Right renal cortex interstitium (tissue), 3 donors: ENCODE measurements around the gene SAC3D1. TPM values are rescaled to one million over a fixed set of nuclear protein-coding genes. Genes with fewer than 3 reads are reported as not detected.
"Not testable (repeated sequence)": the region's sequence is repeated elsewhere in the genome, so short reads cannot be mapped to it uniquely, and the experiment has no call there.

ENCODE experiments used
- DNase-seq, 3 donors: peaks; one replicate each; pipeline ENCODE4 v3.0.0-alpha.2; 2013; ENCODE audit warnings: low read depth in 3 of 3, low spot score in 2 of 3
- polyA plus RNA-seq, 3 donors: library from polyadenylated mRNA; unstranded; fragments of 120-200 nt; gene quantifications; one replicate each; pipeline ENCODE4 v1.2.1, GENCODE V29; 2013; ENCODE audit not compliant: insufficient read length in 3 of 3

The SAC3D1 gene
- polyA plus RNA-seq, 3 donors, result 9.9 to 12.8 (median 10.6) TPM

GRCh38 chr11:65021509-65021908 is 19.5 kb upstream of the SAC3D1 start:
- DNase-seq, result no peak

- DNase-seq, result not testable (repeated sequence)
These were observed 17.5 kb upstream of the SAC3D1 start for GRCh38 chr11:65023502-65023901.

GRCh38 chr11:65026810-65027209 is 14.2 kb upstream of the SAC3D1 start:
- DNase-seq, result no peak

- DNase-seq, result peak; percentile 96
These were observed 13.6 kb upstream of the SAC3D1 start, which contains the start of gene SNX15 for GRCh38 chr11:65027213-65028067. Gene SNX15 (plus strand): TSS chr11:65027439. CDS start chr11:65027538, 99 bp downstream.

- DNase-seq, result no peak
These were observed 8.8 kb upstream of the SAC3D1 start for GRCh38 chr11:65032216-65032615.

GRCh38 chr11:65034423-65034822 is 6.6 kb upstream of the SAC3D1 start:
- no peak for DNase-seq

GRCh38 chr11:65035579-65035978 is 5.4 kb upstream of the SAC3D1 start:
- DNase-seq, result no peak

GRCh38 chr11:65036931-65037330 is 4.1 kb upstream of the SAC3D1 start:
- no peak for DNase-seq

DNA sequence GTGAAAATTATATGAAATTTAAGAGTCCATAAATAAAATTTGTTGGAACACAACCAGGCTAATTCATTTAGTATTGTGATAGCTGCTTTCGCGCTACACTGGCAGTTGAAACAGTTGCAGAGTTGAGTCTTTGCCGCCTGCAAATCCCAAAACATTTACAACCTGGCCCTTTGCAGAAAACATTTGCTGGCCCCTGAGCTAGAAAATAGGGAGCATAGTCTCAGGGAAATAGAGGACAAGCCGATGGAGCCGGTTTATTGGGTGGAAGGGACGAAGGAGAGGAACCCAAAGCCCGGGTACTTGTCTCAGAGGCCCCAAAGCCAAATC is 527 bp upstream of the SAC3D1 start:
- no peak for DNase-seq

DNA sequence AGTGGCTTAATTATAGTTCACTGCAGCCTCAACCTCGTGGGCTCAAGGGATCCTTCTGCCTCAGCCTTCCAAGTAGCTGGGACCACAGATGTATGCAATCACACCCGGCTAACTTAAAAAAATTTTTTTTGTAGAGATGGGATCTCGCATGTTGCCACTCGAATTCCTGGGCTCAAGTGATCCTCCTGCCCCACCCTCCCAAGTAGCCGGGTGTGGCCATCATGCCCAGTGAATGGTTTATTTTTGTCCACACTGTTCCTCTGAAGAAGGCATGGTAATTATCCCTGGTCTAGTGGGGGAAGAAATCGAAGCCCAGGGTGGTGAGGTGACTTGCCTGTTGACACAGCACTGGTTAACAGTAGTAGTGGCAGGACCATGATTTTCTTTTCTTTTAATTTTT is 1.9 kb downstream of the SAC3D1 start:
- no peak for DNase-seq

GRCh38 chr11:65043881-65044501 is 3.0 kb downstream of the SAC3D1 start:
- DNase-seq, result no peak

DNA sequence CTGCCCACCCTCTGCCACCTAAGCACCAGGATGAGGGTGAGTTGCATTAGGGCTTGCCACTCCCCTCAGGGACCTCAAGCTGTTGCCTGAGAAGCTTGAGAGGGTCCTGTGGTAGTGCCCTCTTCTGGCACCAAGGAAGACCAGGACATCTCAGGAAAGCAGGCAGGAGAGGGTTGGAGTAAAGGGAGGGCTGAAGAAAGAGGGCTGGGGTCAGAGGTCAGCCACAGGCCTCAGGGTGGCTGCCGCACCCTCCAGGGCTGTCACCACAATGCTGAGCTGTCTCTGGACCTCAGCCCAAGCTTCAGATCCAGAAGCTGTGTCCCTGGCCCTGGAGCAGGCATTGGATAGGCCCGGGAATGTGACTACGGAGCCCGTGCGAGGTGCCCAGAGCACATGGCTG is 4.1 kb downstream of the SAC3D1 start:
- no peak for DNase-seq

DNA sequence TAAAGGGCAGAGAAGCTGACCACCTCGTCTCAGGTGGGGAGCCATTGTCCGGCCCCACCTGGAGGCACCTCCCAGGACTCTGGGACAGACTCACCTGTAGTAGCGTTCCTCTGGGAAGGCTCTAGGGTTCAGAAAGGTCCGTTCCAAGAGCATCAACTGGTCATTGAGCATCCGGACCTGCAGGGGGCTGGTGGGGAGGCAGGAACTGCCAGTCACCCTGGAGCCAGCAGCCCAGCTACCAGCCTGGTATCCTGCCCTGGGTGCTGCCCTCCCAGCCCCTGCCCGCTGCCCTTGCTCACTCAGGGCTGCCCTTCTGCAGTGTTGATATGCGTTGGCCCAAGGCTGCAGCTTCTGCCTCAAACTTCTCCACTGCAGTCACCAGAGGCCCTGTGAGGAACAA is 4.7 kb downstream of the SAC3D1 start:
- DNase-seq, result no peak

DNA sequence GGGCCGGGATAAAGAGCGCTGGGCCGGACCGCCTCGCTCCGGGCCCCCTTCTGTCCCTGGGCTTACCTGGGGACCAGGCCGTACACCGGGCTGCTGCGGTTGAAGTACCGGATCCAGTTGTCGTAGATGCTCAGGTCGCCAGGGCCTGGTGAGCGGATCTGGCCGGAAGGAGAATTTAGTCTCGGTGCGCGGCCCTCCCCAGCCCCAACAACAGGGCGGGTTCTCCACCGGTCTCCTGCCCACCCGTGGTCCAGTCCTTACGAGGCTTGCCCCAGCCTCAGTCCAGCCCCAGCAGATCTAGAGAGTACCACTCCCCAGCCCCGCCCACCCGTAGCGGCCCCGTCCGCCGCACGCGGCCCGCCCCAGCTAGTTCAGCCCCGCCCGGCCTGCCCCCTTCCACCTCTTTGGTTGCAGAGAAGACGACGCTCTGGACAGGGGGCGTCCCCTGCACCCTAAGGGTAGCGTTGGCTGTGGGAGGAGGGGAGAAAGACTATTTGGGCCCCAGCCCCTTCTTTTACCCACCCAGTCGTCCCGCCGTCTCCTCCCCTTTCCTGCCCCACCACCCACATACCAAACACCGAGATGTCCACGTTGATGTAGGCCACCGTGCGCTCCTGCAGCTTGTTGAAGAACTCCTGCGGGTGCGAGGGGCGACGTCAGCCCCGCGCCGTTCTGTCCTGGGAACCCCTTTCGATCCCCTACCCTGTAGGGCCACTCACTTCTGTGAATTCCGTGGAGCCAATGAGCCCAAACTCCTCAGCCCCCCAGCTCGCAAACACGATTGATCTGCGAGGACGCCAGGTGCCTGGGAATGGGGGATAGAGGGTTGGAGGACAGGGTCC is 6.8 kb downstream of the SAC3D1 start:
- DNase-seq, result no peak

DNA sequence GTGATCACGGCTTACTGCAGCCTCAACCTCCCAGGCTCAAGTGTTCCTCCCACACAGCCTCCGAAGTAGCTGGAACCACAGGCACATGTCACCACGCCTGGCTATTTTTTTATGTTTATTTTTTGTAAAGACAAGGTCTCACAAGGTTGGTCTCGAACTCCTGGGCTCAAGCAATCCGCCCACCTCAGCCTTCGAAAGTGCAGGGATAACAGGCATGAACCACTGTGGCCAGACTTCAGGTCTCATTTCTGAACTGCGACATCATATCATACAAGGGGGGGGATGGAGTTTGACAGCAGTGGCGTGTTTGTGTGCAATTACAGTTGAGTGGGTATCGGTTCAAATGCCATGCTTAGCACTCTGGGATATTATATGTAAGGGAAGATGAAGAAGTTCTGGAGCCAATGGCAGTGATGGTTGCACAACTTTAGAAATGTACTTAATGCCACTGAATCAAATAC is 10.4 kb downstream of the SAC3D1 start:
- no peak for DNase-seq

DNA sequence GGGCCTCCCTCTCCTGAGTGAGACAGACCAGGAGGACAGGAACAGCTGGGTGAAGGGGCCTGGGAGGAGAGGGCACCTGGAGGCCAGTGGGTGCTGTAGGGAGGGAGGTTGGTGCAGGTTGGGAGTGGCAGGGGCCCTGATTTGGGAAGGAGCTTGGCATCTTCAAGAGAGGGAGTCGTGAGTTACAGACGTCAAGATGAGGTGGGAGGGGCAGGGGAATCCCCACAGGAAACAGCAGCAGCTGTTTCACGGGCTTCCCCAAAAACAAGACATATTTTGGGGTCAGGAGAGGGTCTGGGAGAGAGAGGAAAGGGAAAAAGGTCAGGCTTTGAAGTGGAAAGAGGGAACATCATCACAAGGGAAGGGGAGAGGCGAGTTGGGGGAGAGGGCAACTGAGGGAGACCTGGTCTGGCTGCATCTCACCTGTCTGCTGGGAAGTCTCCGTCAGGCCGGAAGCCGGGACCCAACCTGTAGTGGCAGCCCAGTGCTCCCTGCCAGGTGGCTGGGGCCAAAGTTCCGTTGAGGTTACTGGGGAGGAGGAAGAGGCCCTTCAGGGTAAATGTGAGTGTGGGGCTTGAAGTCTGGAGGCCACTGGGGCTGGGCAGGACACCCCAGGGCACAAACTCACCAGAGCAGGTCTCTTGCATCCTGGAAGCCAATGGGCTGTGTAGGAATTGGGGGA is 13.0 kb downstream of the SAC3D1 start:
- no peak for DNase-seq

DNA sequence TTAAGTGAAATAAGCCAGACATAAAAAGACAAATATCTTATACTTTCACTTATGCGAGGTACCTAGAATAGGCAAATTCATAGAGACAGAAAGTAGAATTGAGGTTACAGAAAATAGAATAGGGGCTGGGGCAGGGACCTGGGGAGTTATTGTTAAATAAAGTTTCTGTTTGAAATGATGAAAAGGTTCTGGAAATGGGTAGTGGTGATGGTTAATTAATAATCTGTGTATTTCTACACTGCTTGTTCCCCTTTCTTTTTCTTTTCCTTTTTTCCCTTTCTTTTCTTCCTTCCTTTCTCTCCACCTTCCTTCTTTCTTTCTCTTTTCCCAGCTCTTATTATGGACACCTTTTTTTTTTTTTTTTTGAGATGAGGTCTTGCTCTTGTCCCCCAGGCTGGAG is 14.5 kb downstream of the SAC3D1 start:
- no peak for DNase-seq

GRCh38 chr11:65056999-65057398 is 16.0 kb downstream of the SAC3D1 start:
- DNase-seq, result no peak

GRCh38 chr11:65057526-65057925 is 16.5 kb downstream of the SAC3D1 start:
- DNase-seq, result no peak

DNA sequence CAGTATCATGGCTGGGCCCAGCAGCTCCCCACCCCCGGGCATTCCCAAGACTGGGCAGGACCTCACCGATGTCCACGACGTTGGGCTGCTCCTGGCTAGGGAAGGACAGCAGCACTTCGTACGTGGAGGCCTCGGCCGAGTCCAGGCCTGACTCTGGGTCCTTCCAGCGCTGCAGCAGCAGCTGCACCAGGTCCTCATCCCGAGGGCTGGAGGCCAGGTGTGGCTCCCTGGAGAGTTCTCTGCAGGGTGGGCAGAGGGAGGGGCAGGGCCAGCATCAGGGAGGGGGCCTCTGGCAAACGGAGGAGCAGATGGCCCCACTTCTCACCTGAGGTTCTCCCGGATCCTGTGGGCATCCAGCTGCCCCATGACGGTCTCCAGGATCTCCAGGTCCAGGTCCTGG is 17.0 kb downstream of the SAC3D1 start:
- no peak for DNase-seq
